Hypothalamus (tissue), 51 donors: Measurements from ENCODE around the gene GADD45G.

ENCODE experiments used
- DNase-seq, 51 donors: peaks; one replicate each; lab custom pipeline; 2025; lab: John Stamatoyannopoulos, UW

Gene GADD45G

DNA sequence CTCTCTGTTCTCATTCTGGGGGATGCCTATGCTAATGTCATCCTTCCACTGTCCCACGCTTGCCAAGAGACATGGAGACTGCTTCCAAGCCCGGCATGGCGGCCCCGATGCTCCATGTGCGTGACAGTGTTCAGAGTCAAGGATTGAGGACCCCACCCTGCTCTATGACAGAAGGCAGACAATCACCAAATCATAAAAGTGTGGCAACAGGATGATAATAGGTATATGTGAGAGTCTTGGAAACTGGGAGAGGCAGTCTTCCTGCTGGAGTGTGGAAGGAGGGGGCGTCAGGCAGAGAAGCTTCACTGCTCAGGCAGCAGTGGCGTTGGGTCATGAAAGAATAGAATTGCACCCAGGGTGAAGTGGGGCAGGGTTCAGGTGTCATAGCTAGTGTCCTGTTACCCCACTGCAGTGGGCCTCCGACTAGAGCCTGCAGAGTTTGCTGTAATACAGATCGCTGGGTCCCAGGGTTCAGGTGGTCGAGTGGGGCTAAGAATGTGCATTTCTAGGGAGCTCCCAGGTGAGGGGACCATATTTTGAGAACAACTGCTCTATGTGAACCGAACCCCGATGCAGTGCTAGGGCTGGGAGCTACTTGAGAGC is 12.5 kb upstream of the GADD45G start:
- DNase-seq: no peak

DNA sequence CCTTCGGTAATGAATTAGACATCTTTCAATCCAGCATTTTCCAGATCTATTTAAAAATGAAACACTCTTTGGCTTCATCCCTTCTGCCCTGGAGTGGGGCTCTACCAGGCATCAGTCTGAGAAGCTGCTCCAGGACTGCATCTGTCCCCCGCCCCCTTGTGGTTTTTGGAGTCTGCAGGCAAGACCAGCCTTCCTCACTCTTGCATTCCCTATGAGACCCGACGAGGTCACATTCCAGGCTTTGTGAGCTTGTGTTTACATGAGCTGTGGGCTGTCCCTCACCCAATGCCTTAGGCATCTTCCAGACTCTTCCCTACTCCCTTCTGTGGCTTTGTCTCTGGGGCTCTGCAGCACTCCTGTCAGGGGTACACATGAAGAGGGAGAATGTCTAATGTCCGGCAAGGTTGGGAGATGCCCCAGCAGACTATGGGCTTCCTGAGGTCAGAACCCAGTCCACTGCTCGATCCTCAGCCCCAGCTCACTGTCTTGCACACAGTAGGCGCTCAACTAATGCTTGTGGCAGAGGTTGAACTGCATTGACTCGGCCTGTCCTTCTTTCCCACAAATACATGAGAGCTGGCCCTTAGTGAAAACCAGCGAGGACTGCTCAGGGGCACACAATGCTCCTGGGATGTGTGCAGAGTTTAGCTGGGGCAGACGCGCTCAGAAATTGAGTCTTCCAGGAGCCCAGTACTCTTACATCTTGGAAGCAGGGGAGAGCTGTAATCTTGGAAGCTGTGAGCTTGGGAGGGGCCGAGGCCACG is 11.7 kb upstream of the GADD45G start:
- DNase-seq: no peak

DNA sequence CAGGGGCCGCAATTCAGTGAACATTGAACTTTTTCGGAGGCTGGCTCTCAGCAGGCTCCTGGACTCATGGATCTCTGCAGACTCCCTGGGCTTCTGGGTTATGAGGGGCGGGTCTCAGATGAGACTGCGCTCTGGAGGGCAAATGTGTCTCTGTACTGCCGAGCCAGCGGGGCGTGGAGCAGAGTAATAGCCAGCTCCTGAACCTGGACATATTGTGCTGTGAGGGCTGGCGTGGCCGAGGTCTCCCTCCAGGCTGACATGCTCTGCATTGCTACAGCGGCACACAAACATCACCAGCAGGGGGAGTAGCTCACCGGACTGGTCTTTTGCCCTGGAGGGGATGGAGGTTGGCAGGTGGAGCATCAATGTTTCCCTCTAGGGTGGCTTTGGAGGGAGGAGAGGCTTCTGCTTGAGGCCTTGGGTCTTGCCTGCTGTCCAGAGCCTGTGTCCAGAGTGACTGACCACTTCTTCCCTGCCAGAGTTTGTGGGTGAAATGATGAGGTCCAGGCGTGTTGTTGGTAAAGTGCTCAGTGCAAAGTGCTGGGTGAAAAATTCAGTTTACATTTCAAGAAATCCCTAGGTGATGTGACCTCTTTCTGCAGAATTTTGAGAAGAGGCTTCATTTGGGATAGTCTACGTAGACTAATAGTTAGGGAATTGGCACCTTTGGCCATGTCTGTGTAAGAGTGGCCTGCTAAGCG is 10.9 kb upstream of the GADD45G start:
- DNase-seq: peak in 3 of 51 donors; percentile 2 to 21 (median 20)

GRCh38 chr9:89594811-89595550 is 9.8 kb upstream of the GADD45G start:
- no peak for DNase-seq

GRCh38 chr9:89595646-89596045 is 9.2 kb upstream of the GADD45G start:
- DNase-seq: no peak

DNA sequence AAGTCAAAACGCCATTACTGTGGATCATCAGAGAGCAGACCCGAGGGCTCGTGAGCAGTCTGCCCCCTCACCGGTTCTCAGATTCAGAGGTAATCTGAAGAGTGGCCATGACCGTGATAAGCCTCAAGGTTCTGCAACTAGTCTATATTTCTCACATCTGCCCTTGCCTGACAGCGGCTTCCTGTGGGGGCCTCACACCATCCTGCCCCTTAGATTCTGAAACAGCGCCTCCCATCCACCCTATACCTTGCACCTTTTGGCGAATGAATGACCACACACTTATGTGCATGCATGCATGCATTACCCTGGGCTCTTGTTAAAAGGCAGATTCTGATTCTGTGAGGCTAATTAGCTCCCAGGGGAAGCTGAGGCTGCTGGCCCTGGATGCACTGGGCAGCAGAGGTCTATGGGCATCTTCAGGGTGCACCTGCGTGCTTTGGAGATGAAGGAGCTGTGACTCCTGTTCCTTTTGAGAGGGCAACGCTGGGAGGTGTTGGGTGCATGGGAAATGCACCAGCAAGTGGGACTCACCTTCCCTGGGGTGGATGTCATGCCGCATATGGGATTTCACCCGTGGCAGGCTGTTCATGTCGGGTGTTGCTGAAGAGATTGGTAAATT is 7.8 kb upstream of the GADD45G start:
- no peak for DNase-seq

- DNase-seq: peak in 25 of 51 donors; percentile 4 to 64 (median 37)
Measured at GRCh38 chr9:89597711-89598362, 7.0 kb upstream of the GADD45G start.

DNA sequence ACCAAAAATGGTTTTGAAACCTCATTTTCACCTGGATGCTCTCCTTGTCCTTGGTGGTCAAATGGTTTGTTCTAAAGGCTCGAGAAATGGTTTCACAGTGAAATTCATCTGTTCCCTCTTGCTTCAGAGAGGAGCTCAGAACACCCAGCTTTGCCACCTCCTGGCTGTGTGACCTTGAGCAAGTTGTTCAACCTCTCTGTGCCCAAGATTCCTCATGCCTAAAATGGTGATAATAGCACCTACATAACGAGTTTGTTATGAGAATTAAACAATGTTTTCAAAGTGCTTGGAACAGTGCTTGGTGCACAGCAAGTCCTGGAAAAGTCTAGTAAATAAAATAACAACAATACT is 6.5 kb upstream of the GADD45G start:
- no peak for DNase-seq

DNA sequence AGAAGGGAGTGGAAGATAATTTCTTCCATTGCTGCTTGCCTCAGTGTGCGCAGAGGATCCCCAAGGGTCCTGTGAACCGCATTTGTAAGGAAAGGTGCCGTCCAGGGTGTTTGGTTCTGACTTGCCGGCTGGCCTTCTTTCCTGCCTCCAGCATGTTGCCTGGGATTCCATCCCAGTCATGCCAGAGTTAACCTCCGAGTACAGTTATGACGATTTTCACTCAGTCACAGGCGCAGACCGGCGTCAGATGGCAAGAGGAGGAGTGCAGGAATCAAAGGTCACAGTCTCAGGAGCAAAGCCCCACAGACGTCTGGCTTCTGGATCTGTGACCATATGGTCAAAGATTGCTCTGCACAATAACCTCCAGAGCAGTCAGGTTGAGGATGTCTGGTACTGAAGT is 5.9 kb upstream of the GADD45G start:
- no peak for DNase-seq

DNA sequence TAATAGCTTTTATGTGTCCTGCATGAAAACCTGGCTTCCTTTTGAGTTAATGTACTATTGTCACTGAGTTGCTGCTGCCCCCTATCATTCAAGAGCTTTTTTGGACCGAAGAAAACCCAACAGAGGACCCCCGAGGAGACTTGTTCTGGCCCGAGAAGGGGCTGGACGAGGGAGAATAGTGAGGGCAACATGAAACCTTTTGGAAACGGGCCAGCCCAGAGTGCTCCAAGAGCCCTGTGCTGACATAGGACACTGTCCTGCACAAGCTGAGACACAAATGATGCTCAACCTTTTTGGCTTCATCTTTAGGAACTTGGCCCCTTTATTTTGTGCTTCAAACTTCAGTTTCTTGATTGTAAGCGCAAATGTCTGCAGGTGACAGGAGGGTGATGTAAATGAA is 4.0 kb upstream of the GADD45G start:
- no peak for DNase-seq

- DNase-seq: no peak
Measured at GRCh38 chr9:89601306-89601705, 3.5 kb upstream of the GADD45G start.

DNA sequence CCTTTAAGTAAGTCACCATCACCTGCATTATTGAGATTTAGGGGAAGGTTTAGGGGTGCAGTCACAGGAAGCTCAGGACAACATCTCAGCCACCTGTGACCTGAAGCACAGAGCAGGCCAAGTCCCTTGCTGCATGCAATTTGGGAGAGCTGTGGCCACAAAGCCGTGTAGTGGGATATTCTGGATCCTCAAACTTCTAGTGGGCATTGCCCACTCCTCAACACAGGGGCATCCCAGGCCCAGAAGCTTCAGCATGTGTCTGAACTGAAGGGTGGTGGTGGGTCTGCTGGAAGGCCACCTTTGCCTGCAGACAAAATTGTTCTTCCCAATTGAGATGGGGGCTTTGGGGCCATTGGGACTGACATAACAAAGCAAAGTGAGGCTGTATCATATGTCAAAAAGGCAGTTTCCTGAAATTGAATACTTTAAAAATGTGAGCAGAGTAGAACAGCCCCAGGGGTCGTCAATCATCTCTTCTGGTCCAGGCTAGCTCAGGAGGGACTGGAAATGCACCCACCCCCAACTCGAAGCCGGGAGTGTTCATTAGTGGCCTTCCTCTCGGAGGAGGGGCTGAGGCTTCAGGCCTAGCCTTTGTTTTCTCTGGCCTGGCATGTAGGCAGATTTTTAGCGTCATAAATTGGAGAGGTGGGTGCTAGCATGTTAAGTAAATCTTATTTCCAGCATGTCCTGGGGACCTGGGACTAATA is 2.8 kb upstream of the GADD45G start:
- DNase-seq: no peak

- peak in 50 of 51 donors; percentile 34 to 93 (median 76) for DNase-seq
Measured at GRCh38 chr9:89602978-89603766, 1.6 kb upstream of the GADD45G start.

DNA sequence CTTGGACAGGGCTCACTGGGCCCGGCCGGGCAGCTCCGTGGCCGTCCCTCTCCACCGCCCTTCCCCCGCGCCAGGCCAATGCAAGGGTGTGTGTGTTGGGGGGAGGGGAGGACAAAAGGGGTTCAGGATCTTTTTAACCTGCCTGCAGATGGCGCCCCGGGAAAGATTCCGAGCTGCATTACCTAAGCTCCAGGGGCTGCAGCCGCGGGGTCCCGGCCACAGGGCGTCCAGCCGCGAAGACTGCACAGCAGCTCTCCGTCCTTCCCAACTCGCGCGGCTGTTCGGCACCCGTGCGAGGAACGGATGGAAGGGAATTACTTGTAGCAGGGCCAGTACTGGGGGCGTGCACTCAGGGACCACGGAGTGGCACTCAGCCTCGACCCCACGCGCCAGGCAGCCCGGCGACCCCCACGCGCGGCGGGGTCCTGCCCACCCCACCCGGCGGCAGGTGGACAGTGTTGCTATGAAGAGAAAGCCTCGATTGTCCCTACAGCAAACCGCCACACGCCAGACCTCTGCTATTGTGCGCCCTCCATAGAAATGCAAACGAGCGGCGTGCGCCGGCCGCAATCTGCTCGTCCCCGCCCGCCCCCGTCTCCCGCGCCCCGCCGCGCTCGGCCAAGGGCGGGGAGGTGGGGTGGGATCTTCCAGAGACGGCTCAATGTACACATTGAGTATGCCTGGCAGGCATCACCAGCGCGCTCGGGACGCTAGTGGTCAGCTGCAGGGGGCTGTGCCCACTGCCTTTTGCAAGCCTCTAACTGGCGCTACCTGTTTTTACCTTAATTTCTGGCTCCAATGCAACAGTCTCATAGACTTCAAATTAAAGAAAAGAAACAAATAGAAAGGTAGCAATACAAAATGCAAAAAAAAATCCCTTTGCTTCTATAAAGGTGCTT is 796 bp upstream of the GADD45G start:
- peak in 43 of 51 donors; percentile 14 to 82 (median 47) for DNase-seq

DNA sequence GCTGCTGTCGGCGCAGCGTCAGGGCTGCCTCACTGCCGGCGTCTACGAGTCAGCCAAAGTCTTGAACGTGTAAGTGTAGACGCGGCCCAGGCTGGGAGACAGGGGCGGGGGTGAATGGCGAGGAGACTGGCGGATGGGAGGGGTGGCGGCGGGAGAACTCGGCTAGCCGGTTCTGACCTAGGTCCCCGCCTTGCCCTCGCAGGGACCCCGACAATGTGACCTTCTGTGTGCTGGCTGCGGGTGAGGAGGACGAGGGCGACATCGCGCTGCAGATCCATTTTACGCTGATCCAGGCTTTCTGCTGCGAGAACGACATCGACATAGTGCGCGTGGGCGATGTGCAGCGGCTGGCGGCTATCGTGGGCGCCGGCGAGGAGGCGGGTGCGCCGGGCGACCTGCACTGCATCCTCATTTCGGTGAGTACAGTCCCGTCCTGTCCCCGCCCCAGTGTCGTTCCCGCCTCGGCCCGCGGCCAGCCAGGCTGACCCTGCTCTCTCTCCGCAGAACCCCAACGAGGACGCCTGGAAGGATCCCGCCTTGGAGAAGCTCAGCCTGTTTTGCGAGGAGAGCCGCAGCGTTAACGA is 745 bp downstream of the GADD45G start:
- peak in 39 of 51 donors; percentile 24 to 89 (median 54) for DNase-seq

- DNase-seq: peak in 40 of 51 donors; percentile 22 to 83 (median 50)
Measured at GRCh38 chr9:89606049-89606623, 1.3 kb downstream of the GADD45G start.
